ENCODE results near the gene IKZF2. TPM values are rescaled to one million over a fixed set of nuclear protein-coding genes. Genes with fewer than 3 reads are reported as not detected.

IKZF2 gene
- polyA plus RNA-seq, 2 of the 4 experiments (the other 2 are of a cell fraction): 0.17 to 0.44 TPM

GRCh38 chr2:212990697-212991096 is 160.7 kb downstream of the IKZF2 start:
- no peak for TF ChIP-seq EHMT2 (IDR thresholded peaks at IDR 0.05; ENCODE audit: low read depth)
- TF ChIP-seq TFCP2L1 (CRISPR knock-in tag; IDR thresholded peaks at IDR 0.05): no peak
- TF ChIP-seq RARB (CRISPR knock-in tag; IDR thresholded peaks at IDR 0.05): no peak
- TF ChIP-seq NR3C1 (IDR thresholded peaks at IDR 0.05): no peak
- TF ChIP-seq CHD4 (IDR thresholded peaks at IDR 0.05; ENCODE audit: borderline replicate concordance): no peak
- TF ChIP-seq RCOR1 (IDR thresholded peaks at IDR 0.05; ENCODE audit: low read depth, low read length): no peak
- no peak for TF ChIP-seq NPAS2 (CRISPR knock-in tag; IDR thresholded peaks at IDR 0.05; ENCODE audit: borderline replicate concordance)
- no peak for TF ChIP-seq CBX8 (IDR thresholded peaks at IDR 0.05)
- no peak for TF ChIP-seq RNF2 (IDR thresholded peaks at IDR 0.05; ENCODE audit: borderline replicate concordance, low read depth)
- TF ChIP-seq ZFP36 (IDR thresholded peaks at IDR 0.05; ENCODE audit: borderline replicate concordance, partially characterized antibody): no peak
- TF ChIP-seq GATA3 (IDR thresholded peaks at IDR 0.05; ENCODE audit: borderline replicate concordance): no peak
- TF ChIP-seq JUNB (IDR thresholded peaks at IDR 0.05): no peak
- no peak for TF ChIP-seq POLR2A (IDR thresholded peaks at IDR 0.05; ENCODE audit: low read length)
- TF ChIP-seq ZNF302 (CRISPR knock-in tag; IDR thresholded peaks at IDR 0.05): no peak
- TF ChIP-seq HEYL (CRISPR knock-in tag; IDR thresholded peaks at IDR 0.05): no peak
- no peak for TF ChIP-seq POLR2AphosphoS2 (conservative IDR thresholded peaks at IDR 0.05; ENCODE audit: low read length)
- no peak for TF ChIP-seq TP53 (CRISPR knock-in tag; IDR thresholded peaks at IDR 0.05)
- DNase-seq (ENCODE audit: low read depth in 1 of 2, low spot score in 1 of 2): no peak
- WGBS (ENCODE audit: missing lambda C conversion rate): 63% methylated on average over 1 of the region's 1 CpG
- CTCF ChIA-PET: no interaction called here
- POLR2A ChIA-PET: no interaction called here
- Histone ChIP-seq H3K9me3 (no peaks in the 10 kb centered on the region), H3K4me3 (no peak overlapping the region), H3K4me1 (no peaks in the 10 kb centered on the region), H3K27ac (no peak overlapping the region), H3K4me2 (no peak overlapping the region)
- no peak for FAIRE-seq
- ATAC-seq: no peak

- ChIA-PET POLR2A (no interaction called here), CTCF (no interaction called here)
- Histone ChIP-seq H3K27ac (no peak overlapping the region), H3K4me1 (no peaks in the 10 kb centered on the region), H3K9me3 (no peaks in the 10 kb centered on the region), H3K4me3 (no peak overlapping the region), H3K4me2 (no peak overlapping the region)
- FAIRE-seq (no peak), DNase-seq (ENCODE audit: low read depth in 1 of 2, low spot score in 1 of 2) (no peak), ATAC-seq (no peak)
- TF ChIP-seq HOXB13 (CRISPR knock-in tag; IDR thresholded peaks at IDR 0.05; ENCODE audit: low read depth) (no peak), KDM1A (IDR thresholded peaks at IDR 0.05; ENCODE audit: low read depth) (no peak), HES2 (IDR thresholded peaks at IDR 0.05) (no peak), HEYL (CRISPR knock-in tag; IDR thresholded peaks at IDR 0.05) (no peak), MAZ (IDR thresholded peaks at IDR 0.05; ENCODE audit: borderline replicate concordance, low read depth, low read length) (no peak), BHLHE40 (IDR thresholded peaks at IDR 0.05; ENCODE audit: low read depth, low read length) (no peak), FOXS1 (CRISPR knock-in tag; IDR thresholded peaks at IDR 0.05) (no peak), NPAS2 (CRISPR knock-in tag; IDR thresholded peaks at IDR 0.05; ENCODE audit: borderline replicate concordance) (no peak), CEBPB (IDR thresholded peaks at IDR 0.05) (no peak), MYC (IDR thresholded peaks at IDR 0.05; ENCODE audit: borderline replicate concordance, low read length) (no peak), EHMT2 (IDR thresholded peaks at IDR 0.05; ENCODE audit: low read depth) (no peak), CBX2 (IDR thresholded peaks at IDR 0.05; ENCODE audit: borderline replicate concordance, low read depth) (no peak), BCL3 (IDR thresholded peaks at IDR 0.05) (no peak), ZNF302 (CRISPR knock-in tag; IDR thresholded peaks at IDR 0.05) (no peak), NFE2L2 (conservative IDR thresholded peaks at IDR 0.05; ENCODE audit: low read length) (no peak)
- 53% methylated on average over 4 of the region's 4 CpGs for WGBS (ENCODE audit: missing lambda C conversion rate)
Measured at GRCh38 chr2:212987492-212987891, 163.9 kb downstream of the IKZF2 start.
